Activated T-helper 2 cell treated with anti-CD3 and anti-CD28 coated beads, Interferon-gamma antibody, Interleukin-2, Interleukin-4, amounts not matched to agents 10 μg/mL and 5 μg/mL and 100 μg/mL, durations not matched to agents 14 hours and 24 hours and 36 hours (primary cell): ENCODE measurements around the gene LIMS1. TPM values are rescaled to one million over a fixed set of nuclear protein-coding genes. Genes with fewer than 3 reads are reported as not detected.
"Not testable (repeated sequence)": the region's sequence is repeated elsewhere in the genome, so short reads cannot be mapped to it uniquely, and the experiment has no call there.

Experiments used
- DNase-seq: peaks from one replicate; pipeline ENCODE4 v3.0.0; 2021; ENCODE audit warnings: low spot score
- H3K27ac Mint-ChIP-seq: one replicate; pipeline ENCODE4 v1.8.0; 2021; ENCODE audit warnings: mixed read lengths
- H3K27me3 Mint-ChIP-seq: one replicate; pipeline ENCODE4 v1.8.0; 2021; ENCODE audit warnings: low read depth, mixed read lengths
- H3K36me3 Mint-ChIP-seq: one replicate; pipeline ENCODE4 v1.8.0; 2021; ENCODE audit warnings: low read depth, mixed read lengths
- H3K4me1 Mint-ChIP-seq: one replicate; pipeline ENCODE4 v1.8.0; 2021; ENCODE audit warnings: low read depth, mixed read lengths
- H3K4me3 Mint-ChIP-seq: one replicate; pipeline ENCODE4 v1.8.0; 2021; ENCODE audit warnings: low read depth, mild to moderate bottlenecking, moderate library complexity, mixed read lengths
- H3K9me3 Mint-ChIP-seq: one replicate; pipeline ENCODE4 v1.8.0; 2021; ENCODE audit warnings: mixed read lengths
- intact Hi-C: fragments of 100-400 bp; cut with micrococcal nuclease; formaldehyde crosslinking; loops from one replicate; pipeline ENCODE4 v1.15.1; 2023
- total RNA-seq: library from RNA; stranded (reverse); gene quantifications from 2 replicates; pipeline ENCODE4 v1.2.3, GENCODE V29; 2022

Gene LIMS1
- total RNA-seq, 1 donor from 2014 or later = 48.4 TPM

DNA sequence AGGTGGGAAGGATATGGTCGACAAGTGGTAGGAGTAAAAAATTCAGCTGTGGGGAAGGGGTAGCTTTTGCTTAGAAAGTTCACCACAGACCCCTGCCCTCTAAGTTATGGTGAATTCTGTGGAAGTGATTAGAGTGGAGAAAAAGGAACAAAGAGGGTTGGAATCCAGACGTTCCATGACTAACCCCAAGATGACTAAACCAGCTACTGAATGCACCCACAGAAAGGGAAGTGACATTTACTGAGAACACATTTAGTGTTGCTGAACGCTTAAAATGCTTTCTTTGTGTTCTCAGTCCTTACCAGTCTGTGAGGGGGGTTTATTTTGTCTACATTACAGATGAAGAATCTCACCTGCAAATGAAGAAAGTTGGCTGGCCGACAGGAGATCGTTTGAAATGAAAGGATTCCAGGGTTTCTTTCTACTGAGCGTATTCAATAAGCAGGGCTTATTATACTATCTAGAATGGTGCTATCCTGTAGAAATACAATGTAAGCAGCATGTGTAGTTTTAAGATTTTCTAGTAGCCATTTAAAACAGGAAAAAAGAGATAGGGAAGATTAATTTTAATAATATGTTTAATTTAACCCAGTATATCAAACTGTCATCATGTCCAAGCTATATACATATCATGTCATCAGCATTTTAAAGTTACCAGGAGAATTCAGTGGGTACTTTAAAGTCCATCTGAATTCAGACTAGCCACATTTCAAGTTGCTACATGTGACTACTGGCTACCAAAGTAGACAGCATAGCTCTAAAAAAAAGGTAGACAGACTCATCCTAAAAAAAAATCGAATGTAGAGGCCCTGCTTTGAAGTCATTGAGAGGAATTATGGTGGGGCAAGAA is 60.1 kb downstream of the LIMS1 start:
- intact Hi-C loops = loop anchor here (1.0 to 2.0 kb wide), 4 partner anchors 18 to 124 kb away; partner anchors contain the start of gene RANBP2
- peak overlapping the region; percentile 91 for H3K27ac Mint-ChIP-seq
- peaks cover 4% of the 10 kb centered on the region for H3K36me3 Mint-ChIP-seq
- H3K9me3 Mint-ChIP-seq = no peaks in the 10 kb centered on the region
- peaks cover 58% of the 10 kb centered on the region for H3K4me1 Mint-ChIP-seq
- no peak for DNase-seq
- no peaks in the 10 kb centered on the region for H3K27me3 Mint-ChIP-seq
- H3K4me3 Mint-ChIP-seq = peak overlapping the region; percentile 75

DNA sequence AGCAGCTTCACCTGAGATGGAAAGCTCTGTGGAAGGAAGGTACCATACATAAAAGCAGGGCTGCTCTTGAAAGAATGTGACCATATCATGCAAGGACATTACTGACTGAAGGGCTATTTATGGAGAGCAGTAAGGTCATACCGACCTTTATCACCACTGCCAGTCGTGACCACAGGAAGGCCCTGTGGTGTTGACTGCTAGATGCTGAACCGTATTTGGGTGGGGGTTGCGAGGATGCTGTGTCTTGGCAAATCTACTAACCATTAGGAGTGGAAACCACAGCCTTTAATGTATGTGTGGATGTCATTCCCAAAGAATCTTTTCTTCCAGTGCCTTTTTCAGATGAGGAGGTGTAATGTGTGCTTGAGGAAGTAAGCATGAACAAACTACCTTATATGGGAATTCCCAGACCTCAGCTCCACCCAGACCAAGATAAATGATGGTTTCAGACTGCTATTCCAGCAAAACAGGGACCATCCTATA is 60.8 kb downstream of the LIMS1 start:
- Mint-ChIP-seq H3K9me3 (no peaks in the 10 kb centered on the region), H3K4me3 (peak overlapping the region; percentile 35), H3K36me3 (peaks cover 5% of the 10 kb centered on the region), H3K4me1 (peaks cover 51% of the 10 kb centered on the region), H3K27ac (peak overlapping the region; percentile 73), H3K27me3 (no peaks in the 10 kb centered on the region)
- intact Hi-C loops = loop anchor here (1.0 to 2.0 kb wide), 5 partner anchors 11 to 124 kb away; partner anchors contain the start of gene RANBP2
- DNase-seq = no peak

- DNase-seq, H3K36me3 Mint-ChIP-seq, H3K4me3 Mint-ChIP-seq, H3K9me3 Mint-ChIP-seq, H3K27me3 Mint-ChIP-seq: not testable (repeated sequence)
- H3K4me1 Mint-ChIP-seq = peaks cover 45% of the 10 kb centered on the region
- intact Hi-C loops = loop anchor here (1.0 to 2.0 kb wide), 3 partner anchors 11 to 123 kb away; partner anchors contain the start of gene RANBP2
- peak overlapping the region; percentile 71 for H3K27ac Mint-ChIP-seq
These were observed 61.5 kb downstream of the LIMS1 start for GRCh38 chr2:108595771-108596170.

- intact Hi-C loops, H3K4me3 Mint-ChIP-seq, H3K9me3 Mint-ChIP-seq, H3K27me3 Mint-ChIP-seq, H3K27ac Mint-ChIP-seq, DNase-seq: not testable (repeated sequence)
- Mint-ChIP-seq H3K36me3 (peaks cover 13% of the 10 kb centered on the region), H3K4me1 (peaks cover 37% of the 10 kb centered on the region)
These were observed 63.0 kb downstream of the LIMS1 start for GRCh38 chr2:108597105-108597744.

DNA sequence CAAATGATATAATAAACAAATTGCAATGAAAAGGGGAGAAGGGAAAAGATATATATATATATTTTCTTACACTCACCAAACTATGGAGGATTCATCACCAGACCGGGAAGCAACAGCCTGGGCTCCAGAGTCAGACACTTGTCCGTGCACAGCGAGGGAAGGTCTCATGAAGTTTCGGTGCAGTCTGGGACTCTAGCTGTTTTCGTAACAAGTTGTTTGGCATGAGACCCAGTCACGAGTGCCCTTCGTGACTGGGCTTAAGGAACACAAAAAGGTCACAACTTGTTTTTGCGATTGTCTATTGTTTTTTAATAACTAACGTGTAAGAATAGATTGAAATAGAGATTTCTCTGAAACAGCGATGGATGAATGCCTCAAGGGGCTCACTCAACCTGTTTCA is 66.9 kb downstream of the LIMS1 start:
- H3K27ac Mint-ChIP-seq, intact Hi-C loops, H3K4me3 Mint-ChIP-seq, DNase-seq, H3K9me3 Mint-ChIP-seq, H3K27me3 Mint-ChIP-seq: not testable (repeated sequence)
- H3K36me3 Mint-ChIP-seq = peaks cover 19% of the 10 kb centered on the region
- peaks cover 27% of the 10 kb centered on the region for H3K4me1 Mint-ChIP-seq

DNA sequence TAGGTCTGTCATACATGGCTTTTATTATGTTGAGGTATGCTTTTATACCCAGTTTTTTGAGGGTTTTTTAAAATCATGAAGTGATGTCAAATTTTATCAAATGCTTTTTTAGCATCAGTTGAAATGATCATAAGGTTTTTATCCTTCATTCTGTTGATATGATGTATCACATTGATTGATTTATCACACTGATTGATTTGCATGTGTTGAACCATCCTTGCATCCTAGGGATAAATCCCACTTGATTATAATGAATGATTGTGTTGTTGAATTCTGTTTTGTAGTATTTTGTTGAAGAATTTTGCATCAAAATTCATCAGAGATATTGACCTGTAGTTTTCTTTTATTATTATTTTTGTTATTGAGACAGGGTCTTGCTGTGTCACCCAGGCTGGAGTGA is 68.2 kb downstream of the LIMS1 start:
- Mint-ChIP-seq H3K4me3 (no peak overlapping the region), H3K27ac (no peak overlapping the region), H3K27me3 (no peaks in the 10 kb centered on the region), H3K4me1 (peaks cover 37% of the 10 kb centered on the region), H3K9me3 (no peaks in the 10 kb centered on the region), H3K36me3 (peaks cover 19% of the 10 kb centered on the region)
- no peak for DNase-seq
- intact Hi-C loops = no loop called here

- intact Hi-C loops = no loop called here
- Mint-ChIP-seq H3K27ac (no peak overlapping the region), H3K4me3 (no peak overlapping the region), H3K9me3 (no peaks in the 10 kb centered on the region), H3K36me3 (peaks cover 20% of the 10 kb centered on the region), H3K4me1 (peaks cover 45% of the 10 kb centered on the region), H3K27me3 (no peaks in the 10 kb centered on the region)
- no peak for DNase-seq
These were observed 69.9 kb downstream of the LIMS1 start for GRCh38 chr2:108604196-108604595.

- peaks cover 55% of the 10 kb centered on the region for H3K4me1 Mint-ChIP-seq
- H3K4me3 Mint-ChIP-seq = no peak overlapping the region
- intact Hi-C loops = loop anchor here (1.0 to 5.0 kb wide), 3 partner anchors 11 to 111 kb away; partner anchors contain the start of gene RANBP2
- DNase-seq = no peak
- no peaks in the 10 kb centered on the region for H3K9me3 Mint-ChIP-seq
- H3K27me3 Mint-ChIP-seq = no peaks in the 10 kb centered on the region
- H3K27ac Mint-ChIP-seq = no peak overlapping the region
- H3K36me3 Mint-ChIP-seq = peaks cover 14% of the 10 kb centered on the region
These were observed 71.7 kb downstream of the LIMS1 start for GRCh38 chr2:108605947-108606346.

- no peaks in the 10 kb centered on the region for H3K9me3 Mint-ChIP-seq
- H3K4me3 Mint-ChIP-seq = no peak overlapping the region
- intact Hi-C loops = loop anchor here (1.0 to 5.0 kb wide), 3 partner anchors 13 to 109 kb away; partner anchors contain the start of gene RANBP2
- no peak for DNase-seq
- no peak overlapping the region for H3K27ac Mint-ChIP-seq
- H3K4me1 Mint-ChIP-seq = peaks cover 70% of the 10 kb centered on the region
- H3K27me3 Mint-ChIP-seq = no peaks in the 10 kb centered on the region
- peaks cover 8% of the 10 kb centered on the region for H3K36me3 Mint-ChIP-seq
These were observed 73.5 kb downstream of the LIMS1 start for GRCh38 chr2:108607706-108608301.

DNA sequence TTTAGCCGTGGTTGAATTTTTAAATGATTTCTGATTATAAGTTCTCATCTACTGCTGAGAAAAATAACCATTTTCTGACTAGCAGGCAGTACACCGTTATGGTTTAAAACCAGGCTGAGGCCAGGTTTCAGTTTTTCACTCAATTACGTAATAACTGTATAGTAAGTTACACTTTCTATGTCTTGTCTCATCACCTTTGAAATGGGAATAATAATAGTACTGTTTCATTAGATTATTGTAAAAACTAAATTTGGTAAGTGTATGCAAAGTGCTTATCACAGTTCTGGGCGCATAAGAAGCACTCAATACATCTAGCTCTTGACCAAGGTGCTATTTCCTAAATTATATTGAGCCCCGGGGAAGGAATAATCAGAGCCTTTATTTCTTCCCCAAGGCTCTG is 76.8 kb downstream of the LIMS1 start:
- peak overlapping the region; percentile 36 for H3K27ac Mint-ChIP-seq
- peaks cover 80% of the 10 kb centered on the region for H3K4me1 Mint-ChIP-seq
- H3K27me3 Mint-ChIP-seq = no peaks in the 10 kb centered on the region
- peak overlapping the region; percentile 9 for H3K4me3 Mint-ChIP-seq
- intact Hi-C loops = no loop called here
- H3K36me3 Mint-ChIP-seq = peaks cover 11% of the 10 kb centered on the region
- no peaks in the 10 kb centered on the region for H3K9me3 Mint-ChIP-seq
- no peak for DNase-seq

- H3K4me3 Mint-ChIP-seq = peak overlapping the region; percentile 61
- no peaks in the 10 kb centered on the region for H3K9me3 Mint-ChIP-seq
- peaks cover 12% of the 10 kb centered on the region for H3K36me3 Mint-ChIP-seq
- peaks cover 79% of the 10 kb centered on the region for H3K4me1 Mint-ChIP-seq
- peak overlapping the region; percentile 90 for H3K27ac Mint-ChIP-seq
- intact Hi-C loops = loop anchor here (1.0 kb wide), 2 partner anchors 9 to 18 kb away; no protein-coding TSS in a partner anchor
- no peak for DNase-seq
- no peaks in the 10 kb centered on the region for H3K27me3 Mint-ChIP-seq
These were observed 77.9 kb downstream of the LIMS1 start for GRCh38 chr2:108612153-108612513.

GRCh38 chr2:108612514-108613183 is 78.4 kb downstream of the LIMS1 start:
- Mint-ChIP-seq H3K4me3 (peak overlapping the region; percentile 61), H3K36me3 (peaks cover 12% of the 10 kb centered on the region), H3K9me3 (no peaks in the 10 kb centered on the region), H3K27ac (peak overlapping the region; percentile 90), H3K4me1 (peaks cover 79% of the 10 kb centered on the region), H3K27me3 (no peaks in the 10 kb centered on the region)
- intact Hi-C loops = loop anchor here (1.0 kb wide), 2 partner anchors 9 to 18 kb away; no protein-coding TSS in a partner anchor
- DNase-seq = peak; percentile 41
